ENCODE data around the gene DNER.
"Not testable (repeated sequence)": the region's sequence is repeated elsewhere in the genome, so short reads cannot be mapped to it uniquely, and the experiment has no call there.

Gene DNER

GRCh38 chr2:229731363-229731762 is 17.0 kb upstream of the DNER start:
- no peak for TF ChIP-seq CTCF (IDR thresholded peaks at IDR 0.05; ENCODE audit: insufficient read depth, low read length, missing control alignments)
- ChIA-PET POLR2A (no interaction called here), CTCF (no interaction called here)
- H3K4me3 ChIP-seq (ENCODE audit: low read depth, low read length), result no peak overlapping the region
- DNase-seq (ENCODE audit: low read depth, low spot score), result no peak

- TF ChIP-seq CTCF (IDR thresholded peaks at IDR 0.05; ENCODE audit: insufficient read depth, low read length, missing control alignments), result no peak
- DNase-seq (ENCODE audit: low read depth, low spot score), result no peak
- POLR2A ChIA-PET, result no interaction called here
- CTCF ChIA-PET, result no interaction called here
- no peak overlapping the region for H3K4me3 ChIP-seq (ENCODE audit: low read depth, low read length)
Measured at GRCh38 chr2:229728370-229728769, 14.0 kb upstream of the DNER start.

- POLR2A ChIA-PET, result no interaction called here
Measured at GRCh38 chr2:229726643-229727042, 12.3 kb upstream of the DNER start.

GRCh38 chr2:229725716-229726574 is 11.6 kb upstream of the DNER start:
- H3K4me3 ChIP-seq (ENCODE audit: low read depth, low read length), result no peak overlapping the region
- CTCF ChIA-PET, result no interaction called here
- DNase-seq (ENCODE audit: low read depth, low spot score), result peak; percentile 21
- POLR2A ChIA-PET, result no interaction called here
- no peak for TF ChIP-seq CTCF (IDR thresholded peaks at IDR 0.05; ENCODE audit: insufficient read depth, low read length, missing control alignments)

More at GRCh38 chr2:229726643-229727042, 12.3 kb upstream of the DNER start:
- CTCF ChIA-PET, result no interaction called here
- TF ChIP-seq CTCF (IDR thresholded peaks at IDR 0.05; ENCODE audit: insufficient read depth, low read length, missing control alignments), result no peak
- H3K4me3 ChIP-seq (ENCODE audit: low read depth, low read length), result no peak overlapping the region
- no peak for DNase-seq (ENCODE audit: low read depth, low spot score)

- CTCF ChIA-PET; DNase-seq (ENCODE audit: low read depth, low spot score); H3K4me3 ChIP-seq (ENCODE audit: low read depth, low read length); POLR2A ChIA-PET: not testable (repeated sequence)
Measured at GRCh38 chr2:229723192-229723591, 8.8 kb upstream of the DNER start.

- no peak for TF ChIP-seq CTCF (IDR thresholded peaks at IDR 0.05; ENCODE audit: insufficient read depth, low read length, missing control alignments)
- CTCF ChIA-PET, result no interaction called here
Measured at GRCh38 chr2:229719926-229720647, 5.7 kb upstream of the DNER start.

More at GRCh38 chr2:229719926-229720647, 5.7 kb upstream of the DNER start:
- no peak for DNase-seq (ENCODE audit: low read depth, low spot score)
- POLR2A ChIA-PET, result no interaction called here
- no peak overlapping the region for H3K4me3 ChIP-seq (ENCODE audit: low read depth, low read length)
